GM10847 (cell line): Measurements from ENCODE around the gene TIAM2.

ENCODE experiments used
- POLR2A ChIP-seq: IDR thresholded peaks from 2 replicates; pipeline ENCODE4 v1.6.1; 2011; ENCODE audit not compliant: insufficient read length; ENCODE audit errors: extremely low read depth

The TIAM2 gene

GRCh38 chr6:154980273-154981078 is 14.6 kb upstream of the TIAM2 start:
- no peak for TF ChIP-seq POLR2A

- no peak for TF ChIP-seq POLR2A
These were observed 13.8 kb upstream of the TIAM2 start for GRCh38 chr6:154981079-154981870.

- TF ChIP-seq POLR2A = no peak
These were observed 11.0 kb upstream of the TIAM2 start for GRCh38 chr6:154984146-154984545.

- TF ChIP-seq POLR2A = no peak
These were observed 8.3 kb upstream of the TIAM2 start for GRCh38 chr6:154986787-154987235.

GRCh38 chr6:154989448-154989847 is 5.7 kb upstream of the TIAM2 start:
- no peak for TF ChIP-seq POLR2A

- no peak for TF ChIP-seq POLR2A
These were observed 3.9 kb upstream of the TIAM2 start for GRCh38 chr6:154991207-154991606.

- TF ChIP-seq POLR2A = no peak
These were observed 2.1 kb upstream of the TIAM2 start for GRCh38 chr6:154993026-154993425.

GRCh38 chr6:154993710-154994109 is 1.4 kb upstream of the TIAM2 start:
- no peak for TF ChIP-seq POLR2A

GRCh38 chr6:154994836-154995253 is 270 bp upstream of the TIAM2 start:
- TF ChIP-seq POLR2A = no peak

GRCh38 chr6:154996016-154996590 is 988 bp downstream of the TIAM2 start:
- TF ChIP-seq POLR2A = no peak

GRCh38 chr6:154996841-154997311 is 1.8 kb downstream of the TIAM2 start:
- TF ChIP-seq POLR2A = no peak

- no peak for TF ChIP-seq POLR2A
These were observed 3.7 kb downstream of the TIAM2 start for GRCh38 chr6:154998855-154999254.

- no peak for TF ChIP-seq POLR2A
These were observed 6.4 kb downstream of the TIAM2 start for GRCh38 chr6:155001482-155001881.

- no peak for TF ChIP-seq POLR2A
These were observed 6.8 kb downstream of the TIAM2 start for GRCh38 chr6:155001934-155002333.

GRCh38 chr6:155003476-155003875 is 8.4 kb downstream of the TIAM2 start:
- no peak for TF ChIP-seq POLR2A

GRCh38 chr6:155004017-155004416 is 8.9 kb downstream of the TIAM2 start:
- no peak for TF ChIP-seq POLR2A
